ENCODE results near the gene VPS13A.

DNA sequence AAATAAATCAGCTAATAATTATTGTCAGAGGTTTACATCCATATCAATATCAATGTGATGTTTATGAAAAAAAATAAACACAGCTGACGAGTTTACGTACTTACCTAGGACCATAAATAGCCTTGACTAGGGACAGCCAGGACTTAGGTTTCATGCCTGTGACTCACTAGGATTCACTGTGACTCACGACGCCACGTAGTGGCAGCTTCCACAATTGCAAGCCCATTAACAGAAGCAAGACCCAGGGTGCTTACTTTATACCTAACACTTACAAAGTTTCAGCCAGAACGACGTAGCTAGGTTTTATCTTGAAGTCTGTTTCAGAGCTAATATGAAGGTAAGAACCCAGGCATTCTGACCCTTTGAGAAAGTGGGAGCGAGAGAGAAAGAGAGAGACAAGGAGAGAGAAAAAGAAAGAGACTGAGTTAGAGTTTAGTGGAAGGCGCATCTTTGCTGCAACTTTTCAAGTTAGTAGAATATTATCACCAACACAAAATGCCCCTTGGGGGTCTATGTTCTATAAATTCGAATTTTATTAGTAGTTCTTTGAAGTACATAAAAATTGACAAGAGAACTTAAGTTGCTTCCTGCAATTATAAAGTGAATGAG, 279.6 kb downstream of the VPS13A start:
- TF ChIP-seq CTCF (conservative IDR thresholded peaks at IDR 0.05; ENCODE audit: low read depth, low read length) (peak; percentile 94), EZH2 (IDR thresholded peaks at IDR 0.05; ENCODE audit: borderline replicate concordance, low read depth, low read length, poor library complexity, severe bottlenecking) (no peak)
